ENCODE measurements around the gene BRAF.
"Not testable (repeated sequence)": the region's sequence is repeated elsewhere in the genome, so short reads cannot be mapped to it uniquely, and the experiment has no call there.

DNA sequence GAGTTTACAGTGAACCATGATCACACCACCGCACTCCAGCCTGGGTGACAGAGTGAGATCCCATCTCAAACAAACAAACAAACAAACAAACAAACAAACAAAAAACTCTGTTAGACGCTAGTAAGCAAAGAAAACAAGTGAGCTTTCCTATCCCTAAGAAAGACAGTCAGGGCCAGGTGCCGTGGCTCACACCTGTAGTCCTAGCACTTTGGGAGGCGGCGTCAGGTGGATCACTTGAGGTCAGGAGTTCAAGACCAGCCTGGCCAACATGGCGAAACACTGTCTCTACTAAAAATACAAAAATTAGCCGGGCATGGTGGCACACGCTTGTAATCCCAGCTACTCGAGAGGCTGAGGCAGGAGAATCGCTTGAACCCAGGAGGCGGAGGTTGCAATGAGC lies 247.8 kb downstream of the BRAF start:
- not testable (repeated sequence) for TF ChIP-seq EZH2 (IDR thresholded peaks at IDR 0.05; ENCODE audit: low read length, unreplicated experiment); CTCF (conservative IDR thresholded peaks at IDR 0.05; ENCODE audit: low read depth, low read length)

All from PC-3 (cell line).